SK-MEL-5 (cell line): ENCODE results near the gene FAM72C. TPM values are rescaled to one million over a fixed set of nuclear protein-coding genes. Genes with fewer than 3 reads are reported as not detected.
"Not testable (repeated sequence)": the region's sequence is repeated elsewhere in the genome, so short reads cannot be mapped to it uniquely, and the experiment has no call there.

Experiments used
- DNase-seq: peaks from one replicate; pipeline ENCODE4 v3.0.0-alpha.2; 2016; ENCODE audit warnings: low read depth, low spot score
- in situ Hi-C: cut with HindIII; loops from 2 replicates; pipeline ENCODE4 v1.10.0; 2016; ENCODE audit warnings: low sequenced_read_pairs, high pct_unique_total_duplicates, low pct_unique_long_range_greater_than_20kb
- small RNA-seq, 2 experiments: library from RNA; depleted of rRNA; stranded (forward); fragments of <200 nt; gene quantifications; one replicate each; pipeline ENCODE3, GENCODE V24; 2014
- total RNA-seq: library from RNA; depleted of rRNA; stranded (reverse); fragments of >200 nt; shearing (Covaris generic); gene quantifications from 2 replicates; pipeline ENCODE4 v1.2.3, GENCODE V29; 2014

FAM72C gene
- total RNA-seq, 1 experiment from 2014 or later: 3.6 TPM

GRCh38 chr1:143942238-143942860, 29.4 kb downstream of the FAM72C start:
- in situ Hi-C loops, DNase-seq: not testable (repeated sequence)

DNA sequence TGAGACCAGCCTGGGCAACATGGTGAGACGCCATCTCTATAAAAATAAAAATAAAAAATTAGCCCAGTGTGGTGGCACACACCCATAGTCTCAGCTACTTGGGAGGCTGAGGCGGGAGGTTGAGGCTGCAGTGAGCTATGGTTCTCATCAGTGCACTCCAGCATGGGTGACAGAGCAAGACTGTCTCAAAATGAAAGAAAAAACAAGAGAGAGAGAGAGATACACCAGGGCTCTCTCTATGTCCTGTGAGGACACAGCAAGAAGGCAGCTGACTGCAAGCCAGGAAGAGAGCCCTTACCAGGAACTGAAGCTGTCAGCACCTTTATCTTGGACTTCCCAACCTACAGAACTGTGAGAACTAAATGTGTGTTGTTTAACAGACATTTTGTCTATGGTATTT, 32.1 kb downstream of the FAM72C start:
- DNase-seq, in situ Hi-C loops: not testable (repeated sequence)

DNA sequence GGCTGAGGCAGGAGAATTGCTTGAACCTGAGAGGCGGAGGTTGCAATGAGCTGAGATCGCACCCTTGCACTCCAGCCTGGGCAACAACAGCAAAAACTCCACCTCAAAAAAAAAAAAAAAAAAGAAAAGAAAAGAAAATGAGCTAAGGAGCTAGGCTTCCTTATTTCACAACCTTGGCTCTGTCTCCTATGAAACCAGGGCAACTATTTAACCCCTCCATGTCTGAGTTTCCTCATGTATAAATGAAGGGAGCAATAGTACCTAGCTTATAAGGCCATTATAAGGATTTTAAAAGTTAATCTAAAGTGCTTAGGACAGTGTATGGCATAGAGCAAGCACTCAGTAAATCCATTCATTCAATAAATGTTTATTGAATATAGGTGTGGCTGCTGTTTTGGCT, 32.9 kb downstream of the FAM72C start:
- in situ Hi-C loops, DNase-seq: not testable (repeated sequence)

GRCh38 chr1:143936457-143937115, 35.2 kb downstream of the FAM72C start:
- peak; percentile 44 for DNase-seq
- in situ Hi-C loops: not testable (repeated sequence)

DNA sequence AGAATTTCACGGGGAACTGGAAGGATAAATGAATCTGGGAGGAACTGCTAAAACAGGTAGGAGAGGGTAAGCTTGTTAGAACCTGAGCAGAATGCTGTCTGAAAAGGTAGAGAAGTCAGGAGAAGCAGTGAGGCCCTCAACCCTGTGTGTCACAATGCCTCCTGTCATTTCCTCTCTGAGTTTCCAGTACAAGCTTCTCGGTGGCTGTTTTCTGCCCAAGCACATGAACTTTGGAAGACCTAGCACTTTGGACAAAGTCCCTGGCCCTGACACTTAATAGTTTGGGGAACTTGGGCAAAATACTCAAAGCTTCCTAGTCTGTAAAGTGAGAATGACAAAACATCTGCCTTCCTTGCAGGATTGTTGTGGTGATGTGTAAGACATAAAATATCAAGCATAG, 52.7 kb downstream of the FAM72C start:
- DNase-seq, in situ Hi-C loops: not testable (repeated sequence)

- in situ Hi-C loops, DNase-seq: not testable (repeated sequence)
These were observed 53.2 kb downstream of the FAM72C start for GRCh38 chr1:143918552-143918951.

GRCh38 chr1:143913705-143914104, 58.1 kb downstream of the FAM72C start:
- DNase-seq, in situ Hi-C loops: not testable (repeated sequence)

Small RNAs within 50 kb of the gene (small RNA-seq; reads per million reads assigned to genes)
- 0 reads per million in 2 experiments for gene HIST2H3PS2
